ENCODE measurements around the gene RELN.

- TF ChIP-seq CTCF (IDR thresholded peaks at IDR 0.05) (no peak), EZH2 (IDR thresholded peaks at IDR 0.05; ENCODE audit: borderline replicate concordance, insufficient read depth, low read depth, low read length, poor library complexity, severe bottlenecking) (no peak)
Observed at GRCh38 chr7:103794424-103794823, 195.0 kb downstream of the RELN start.

Data from B cell (primary cell).